Measurements from ENCODE around the gene SPATA6L.

DNA sequence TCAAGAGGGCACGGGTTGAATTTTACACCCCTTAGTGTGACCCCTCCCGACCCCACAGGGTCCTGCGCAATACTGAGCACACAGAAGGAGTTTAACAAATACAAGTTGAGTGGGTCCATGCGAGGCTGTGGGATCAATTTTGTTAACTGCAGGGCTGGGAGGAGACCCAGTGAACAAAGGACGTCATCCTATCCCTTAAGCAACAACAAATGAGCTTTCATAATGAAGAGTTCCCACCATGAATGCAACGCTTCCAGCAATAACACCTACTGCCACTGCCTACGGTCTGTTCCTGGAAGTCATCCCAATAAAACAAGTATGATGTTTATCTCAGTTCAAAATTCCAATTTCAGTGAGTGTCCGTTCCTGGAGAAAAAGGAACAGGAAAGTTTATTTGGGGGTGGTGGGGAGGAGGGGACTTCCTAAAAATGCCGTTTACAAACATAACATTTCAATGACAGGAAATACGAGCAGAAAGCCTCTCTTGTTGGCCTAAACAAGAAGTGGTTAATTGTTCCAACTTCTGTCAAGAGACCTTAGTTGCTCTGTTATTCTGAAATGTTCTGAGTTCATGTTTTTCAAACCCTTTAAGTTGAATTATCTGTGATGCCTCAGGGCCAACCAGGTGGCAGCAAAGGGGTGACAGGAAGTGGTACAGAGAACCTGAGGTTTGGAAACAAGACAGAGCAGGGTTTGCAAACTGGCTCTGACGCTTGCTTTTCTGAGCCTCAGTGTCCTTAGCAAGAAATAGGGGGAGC, 69.9 kb downstream of the SPATA6L start:
- TF ChIP-seq, protein P1, sequence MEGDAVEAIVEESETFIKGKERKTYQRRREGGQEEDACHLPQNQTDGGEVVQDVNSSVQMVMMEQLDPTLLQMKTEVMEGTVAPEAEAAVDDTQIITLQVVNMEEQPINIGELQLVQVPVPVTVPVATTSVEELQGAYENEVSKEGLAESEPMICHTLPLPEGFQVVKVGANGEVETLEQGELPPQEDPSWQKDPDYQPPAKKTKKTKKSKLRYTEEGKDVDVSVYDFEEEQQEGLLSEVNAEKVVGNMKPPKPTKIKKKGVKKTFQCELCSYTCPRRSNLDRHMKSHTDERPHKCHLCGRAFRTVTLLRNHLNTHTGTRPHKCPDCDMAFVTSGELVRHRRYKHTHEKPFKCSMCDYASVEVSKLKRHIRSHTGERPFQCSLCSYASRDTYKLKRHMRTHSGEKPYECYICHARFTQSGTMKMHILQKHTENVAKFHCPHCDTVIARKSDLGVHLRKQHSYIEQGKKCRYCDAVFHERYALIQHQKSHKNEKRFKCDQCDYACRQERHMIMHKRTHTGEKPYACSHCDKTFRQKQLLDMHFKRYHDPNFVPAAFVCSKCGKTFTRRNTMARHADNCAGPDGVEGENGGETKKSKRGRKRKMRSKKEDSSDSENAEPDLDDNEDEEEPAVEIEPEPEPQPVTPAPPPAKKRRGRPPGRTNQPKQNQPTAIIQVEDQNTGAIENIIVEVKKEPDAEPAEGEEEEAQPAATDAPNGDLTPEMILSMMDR (IDR thresholded peaks at IDR 0.05) = no peak
- TF ChIP-seq POLR2A (IDR thresholded peaks at IDR 0.05) = no peak
